Sigmoid colon (tissue), 7 donors: ENCODE data around the gene MUCL3. TPM values are rescaled to one million over a fixed set of nuclear protein-coding genes. Genes with fewer than 3 reads are reported as not detected.

ENCODE experiments used
- DNase-seq: peaks from one replicate; pipeline ENCODE4 v3.0.0-alpha.2; 2019
- H3K27ac ChIP-seq, 4 donors: fragments of 200-600 bp; sonication (generic); one replicate each; pipeline ENCODE4 v1.5.1; 2016 to 2019; ENCODE audit warnings: mild to moderate bottlenecking in 1 of 4
- H3K27me3 ChIP-seq, 3 donors: fragments of 200-600 bp; sonication (generic); one replicate each; pipeline ENCODE4 v1.5.1; 2019; ENCODE audit warnings: mild to moderate bottlenecking in 1 of 3
- H3K36me3 ChIP-seq, 4 donors: fragments of 200-600 bp; sonication (generic); one replicate each; pipeline ENCODE4 v1.5.1; 2016 to 2019
- H3K4me1 ChIP-seq, 4 donors: fragments of 200-600 bp; sonication (generic); one replicate each; pipeline ENCODE4 v1.5.1; 2017 to 2019
- H3K4me3 ChIP-seq, 4 donors: fragments of 200-600 bp; sonication (generic); one replicate each; pipeline ENCODE4 v1.5.1; 2017 to 2019; ENCODE audit warnings: mild to moderate bottlenecking in 2 of 4, moderate library complexity in 1 of 4
- H3K9me3 ChIP-seq, 4 donors: fragments of 200-600 bp in 3 of 4; sonication (generic) in 3 of 4; one replicate each; pipeline versions ENCODE4 v1.5.1 to v1.6.1; 2013 to 2019
- EP300 ChIP-seq, 4 donors: sonication (generic); formaldehyde crosslinking; IDR thresholded peaks; one replicate each; pipeline ENCODE4 v1.6.1; 2017; ENCODE audit warnings: antibody characterized with exemption in 4 of 4
- POLR2A ChIP-seq, 2 donors: fragments of 450-650 bp; IDR thresholded peaks; one replicate each; pipeline ENCODE4 v1.6.1; 2016; ENCODE audit warnings: antibody characterized with exemption in 2 of 2, mild to moderate bottlenecking in 2 of 2, moderate library complexity in 2 of 2
- POLR2AphosphoS5 ChIP-seq, 4 donors: sonication (generic); formaldehyde crosslinking; IDR thresholded peaks; one replicate each; pipeline ENCODE4 v1.6.1; 2017; ENCODE audit warnings: antibody characterized with exemption in 4 of 4
- whole genome bisulfite sequencing, 2 donors: extraction: QIAGEN DNeasy Blood & Tissue Kit; methylation state at CpG; one replicate each; pipeline ENCODE4 v1.1.7; 2013; 5-methylcytosine and 5-hydroxymethylcytosine counted together
- intact Hi-C: fragments of 100-400 bp; cut with DNase I; formaldehyde crosslinking; loops from one replicate; pipeline ENCODE4 v1.15.1; 2023
- polyA plus RNA-seq, 3 donors: library from polyadenylated mRNA; stranded (reverse); fragments of 200-250 nt; gene quantifications; one replicate each; pipeline ENCODE4 v1.2.3, GENCODE V29; 2013
- total RNA-seq, 4 donors: library from RNA; depleted of rRNA; stranded (reverse); fragments of >200 nt; gene quantifications; one replicate each; pipeline ENCODE4 v1.1.0, GENCODE V29; 2016
- TF ChIP-seq, protein P1 (sequence below), 4 experiments: fragments of 450-650 bp in 3 of 4; fragments of 200-600 bp in 1 of 4; IDR thresholded peaks; one replicate each; pipeline ENCODE4 v1.5.1; 2016 to 2019; ENCODE audit warnings: antibody characterized with exemption in 4 of 4, mild to moderate bottlenecking in 3 of 4, moderate library complexity in 2 of 4
- donor health status: healthy with polysubstance abuse.
- donor health status: Bipolar disorder and iron deficiency.
- donor health status: healthy.

Gene MUCL3
- total and polyA plus RNA-seq, 7 donors: under 0.01 TPM; not detected in 6

DNA sequence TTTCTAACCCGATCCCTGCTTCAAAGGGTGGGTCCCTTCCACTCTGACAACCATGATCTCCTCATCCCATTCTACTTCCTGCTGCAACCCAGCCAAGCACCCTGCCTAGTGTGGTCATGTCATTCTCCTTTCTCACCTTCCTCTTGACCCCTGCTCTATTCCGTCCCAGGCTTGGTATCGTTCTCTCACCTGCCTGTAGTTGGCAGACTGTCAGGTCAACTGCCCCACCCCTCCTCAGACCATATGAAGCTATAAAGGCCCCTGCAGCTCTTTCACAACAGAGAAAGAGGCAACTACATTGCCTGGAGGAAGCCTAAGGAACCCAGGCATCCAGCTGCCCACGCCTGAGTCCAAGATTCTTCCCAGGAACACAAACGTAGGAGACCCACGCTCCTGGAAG, 42.7 kb downstream of the MUCL3 start, which contains the start of gene MUC21:
MUC21 (plus strand) TSS at position 280 of the 400 bp plus-strand sequence. CDS start 241 bp downstream, outside the sequence.
- Histone ChIP-seq H3K4me1 (peaks cover 0 to 7% (median 3%) of the 10 kb centered on the region in 4 donors), H3K27me3 (peaks cover 0 to 8% (median 0%) of the 10 kb centered on the region in 3 donors), H3K36me3 (no peaks in the 10 kb centered on the region), H3K9me3 (no peaks in the 10 kb centered on the region), H3K4me3 (no peak within 1 kb of the TSS), H3K27ac (no peak within 1 kb of the TSS)
- no peak for DNase-seq
- intact Hi-C loops: no loop called here
- TF ChIP-seq EP300 (IDR thresholded peaks at IDR 0.05) (no peak), POLR2A (IDR thresholded peaks at IDR 0.05) (no peak), POLR2AphosphoS5 (IDR thresholded peaks at IDR 0.05) (no peak)
- TF ChIP-seq, protein P1, sequence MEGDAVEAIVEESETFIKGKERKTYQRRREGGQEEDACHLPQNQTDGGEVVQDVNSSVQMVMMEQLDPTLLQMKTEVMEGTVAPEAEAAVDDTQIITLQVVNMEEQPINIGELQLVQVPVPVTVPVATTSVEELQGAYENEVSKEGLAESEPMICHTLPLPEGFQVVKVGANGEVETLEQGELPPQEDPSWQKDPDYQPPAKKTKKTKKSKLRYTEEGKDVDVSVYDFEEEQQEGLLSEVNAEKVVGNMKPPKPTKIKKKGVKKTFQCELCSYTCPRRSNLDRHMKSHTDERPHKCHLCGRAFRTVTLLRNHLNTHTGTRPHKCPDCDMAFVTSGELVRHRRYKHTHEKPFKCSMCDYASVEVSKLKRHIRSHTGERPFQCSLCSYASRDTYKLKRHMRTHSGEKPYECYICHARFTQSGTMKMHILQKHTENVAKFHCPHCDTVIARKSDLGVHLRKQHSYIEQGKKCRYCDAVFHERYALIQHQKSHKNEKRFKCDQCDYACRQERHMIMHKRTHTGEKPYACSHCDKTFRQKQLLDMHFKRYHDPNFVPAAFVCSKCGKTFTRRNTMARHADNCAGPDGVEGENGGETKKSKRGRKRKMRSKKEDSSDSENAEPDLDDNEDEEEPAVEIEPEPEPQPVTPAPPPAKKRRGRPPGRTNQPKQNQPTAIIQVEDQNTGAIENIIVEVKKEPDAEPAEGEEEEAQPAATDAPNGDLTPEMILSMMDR (IDR thresholded peaks at IDR 0.05): no peak
- 33 to 69% methylated on average over 6 of the region's 6 CpGs for WGBS, 2 donors

DNA sequence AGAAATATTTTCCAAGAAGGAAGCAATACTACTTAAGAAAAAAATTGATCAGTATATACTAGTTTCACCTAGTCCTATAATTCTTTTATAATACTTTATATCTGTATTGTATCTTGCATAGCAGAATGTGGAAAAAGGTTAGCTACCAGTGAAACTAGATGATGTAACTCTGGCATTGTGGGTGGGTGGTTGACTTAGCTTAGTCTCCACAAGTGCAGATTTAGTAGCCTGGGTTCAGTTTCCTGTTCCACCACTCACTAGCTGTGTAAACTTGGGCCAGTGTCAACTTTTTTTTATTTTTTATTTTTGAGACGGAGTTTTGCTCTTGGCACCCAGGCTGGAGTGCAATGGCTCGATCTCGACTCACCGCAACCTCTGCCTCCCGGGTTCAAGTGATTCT, 44.7 kb downstream of the MUCL3 start:
- TF ChIP-seq POLR2AphosphoS5 (IDR thresholded peaks at IDR 0.05): no peak
- TF ChIP-seq POLR2A (IDR thresholded peaks at IDR 0.05): no peak
- TF ChIP-seq, protein P1 (IDR thresholded peaks at IDR 0.05): no peak
- no peak for TF ChIP-seq EP300 (IDR thresholded peaks at IDR 0.05)

DNA sequence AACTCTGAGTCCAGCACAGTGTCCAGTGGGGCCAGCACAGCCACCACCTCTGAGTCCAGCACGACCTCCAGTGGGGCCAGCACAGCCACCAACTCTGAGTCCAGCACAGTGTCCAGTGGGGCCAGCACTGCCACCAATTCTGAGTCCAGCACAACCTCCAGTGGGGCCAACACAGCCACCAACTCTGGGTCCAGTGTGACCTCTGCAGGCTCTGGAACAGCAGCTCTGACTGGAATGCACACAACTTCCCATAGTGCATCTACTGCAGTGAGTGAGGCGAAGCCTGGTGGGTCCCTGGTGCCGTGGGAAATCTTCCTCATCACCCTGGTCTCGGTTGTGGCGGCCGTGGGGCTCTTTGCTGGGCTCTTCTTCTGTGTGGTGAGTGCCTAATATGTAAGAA, 46.5 kb downstream of the MUCL3 start:
- no peak overlapping the region for H3K4me3 ChIP-seq
- H3K27ac ChIP-seq: no peak overlapping the region
- WGBS, 2 donors: 90 to 93% methylated on average over 6 of the region's 6 CpGs
- no peaks in the 10 kb centered on the region for H3K36me3 ChIP-seq
- no peak for TF ChIP-seq EP300 (IDR thresholded peaks at IDR 0.05)
- no peak for TF ChIP-seq POLR2AphosphoS5 (IDR thresholded peaks at IDR 0.05)
- TF ChIP-seq, protein P1 (IDR thresholded peaks at IDR 0.05): no peak
- no peak for TF ChIP-seq POLR2A (IDR thresholded peaks at IDR 0.05)
- no peaks in the 10 kb centered on the region for H3K9me3 ChIP-seq
- peaks cover 0 to 8% (median 0%) of the 10 kb centered on the region in 3 donors for H3K27me3 ChIP-seq
- peaks cover 0 to 3% (median under 1%) of the 10 kb centered on the region in 4 donors for H3K4me1 ChIP-seq
- intact Hi-C loops: no loop called here
- no peak for DNase-seq

More for the DNA sequence above, 44.7 kb downstream of the MUCL3 start:
- H3K4me1 ChIP-seq: peaks cover 0 to 7% (median 3%) of the 10 kb centered on the region in 4 donors
- DNase-seq: no peak
- H3K36me3 ChIP-seq: no peaks in the 10 kb centered on the region
- WGBS, 2 donors: 81 to 87% methylated on average over 5 of the region's 5 CpGs
- H3K9me3 ChIP-seq: no peaks in the 10 kb centered on the region
- no peak overlapping the region for H3K27ac ChIP-seq
- intact Hi-C loops: no loop called here
- H3K4me3 ChIP-seq: no peak overlapping the region
- H3K27me3 ChIP-seq: peaks cover 0 to 8% (median 0%) of the 10 kb centered on the region in 3 donors

DNA sequence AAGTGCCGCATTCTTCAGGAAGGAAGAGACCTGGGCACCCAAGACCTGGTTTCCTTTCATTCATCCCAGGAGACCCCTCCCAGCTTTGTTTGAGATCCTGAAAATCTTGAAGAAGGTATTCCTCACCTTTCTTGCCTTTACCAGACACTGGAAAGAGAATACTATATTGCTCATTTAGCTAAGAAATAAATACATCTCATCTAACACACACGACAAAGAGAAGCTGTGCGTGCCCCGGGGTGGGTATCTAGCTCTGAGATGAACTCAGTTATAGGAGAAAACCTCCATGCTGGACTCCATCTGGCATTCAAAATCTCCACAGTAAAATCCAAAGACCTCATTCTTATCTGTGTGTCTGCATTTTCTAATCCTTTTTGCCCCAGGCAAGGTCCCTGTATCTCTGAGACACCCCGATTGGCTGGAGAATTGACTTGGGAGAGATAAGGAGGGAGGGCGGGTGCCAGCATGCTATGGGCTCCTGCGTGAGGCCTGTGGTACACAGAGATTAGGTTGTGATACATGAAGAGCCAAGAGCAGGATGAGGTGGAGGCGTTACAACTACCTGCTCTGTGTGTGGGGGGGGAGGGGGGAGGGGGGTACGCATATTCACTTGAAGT, 47.5 kb downstream of the MUCL3 start:
- WGBS, 2 donors: 92% methylated on average over 9 of the region's 9 CpGs
- TF ChIP-seq POLR2AphosphoS5 (IDR thresholded peaks at IDR 0.05) (no peak), POLR2A (IDR thresholded peaks at IDR 0.05) (no peak), EP300 (IDR thresholded peaks at IDR 0.05) (no peak)
- TF ChIP-seq, protein P1 (IDR thresholded peaks at IDR 0.05): no peak
- intact Hi-C loops: no loop called here
- H3K4me1 ChIP-seq: no peaks in the 10 kb centered on the region
- no peak for DNase-seq
- no peak overlapping the region for H3K27ac ChIP-seq
- no peaks in the 10 kb centered on the region for H3K9me3 ChIP-seq
- peaks cover 0 to 8% (median 0%) of the 10 kb centered on the region in 3 donors for H3K27me3 ChIP-seq
- H3K36me3 ChIP-seq: no peaks in the 10 kb centered on the region
- no peak overlapping the region for H3K4me3 ChIP-seq
